Measurements from ENCODE around the gene GNLY. TPM values are rescaled to one million over a fixed set of nuclear protein-coding genes. Genes with fewer than 3 reads are reported as not detected.

Gene GNLY
- total RNA-seq, 1 experiment from 2014 or later, result not detected

- peak overlapping the region; percentile 42; the same call in 1 of the 2 replicates for H3K4me3 ChIP-seq (ENCODE audit: low read length)
- intact Hi-C loops (cut with micrococcal nuclease), result loop anchor here (1.0 kb wide), 1 partner anchor 28 kb away; no protein-coding TSS in a partner anchor
These were observed 15.1 kb upstream of the GNLY start for GRCh38 chr2:85678794-85679672.

GRCh38 chr2:85680707-85681371 is 13.3 kb upstream of the GNLY start:
- Histone ChIP-seq H2AFZ (ENCODE audit: low read length) (no peak overlapping the region), H3K9ac (ENCODE audit: low read length) (no peak overlapping the region), H3F3A (ENCODE audit: low read length, unreplicated experiment) (no peaks in the 10 kb centered on the region), H3K27me3 (ENCODE audit: low read length) (no peaks in the 10 kb centered on the region), H3K4me2 (ENCODE audit: low read length) (peak overlapping the region; percentile 27), H3K4me1 (ENCODE audit: insufficient read depth, low read length) (peaks cover 19% of the 10 kb centered on the region), H3K9me2 (replicated peaks; ENCODE audit: low read length) (no peaks in the 10 kb centered on the region), H3K36me3 (ENCODE audit: low read depth, low read length) (no peaks in the 10 kb centered on the region), H3K9me3 (ENCODE audit: low read length) (no peaks in the 10 kb centered on the region), H3K4me3 (ENCODE audit: low read length) (no peak overlapping the region), H3K79me2 (ENCODE audit: low read length) (no peaks in the 10 kb centered on the region), H4K20me1 (ENCODE audit: low read length) (no peaks in the 10 kb centered on the region), H3K27ac (ENCODE audit: low read length) (no peak overlapping the region)
- BruUV-seq (replicated peaks), result no TSS peak
- intact Hi-C loops (cut with micrococcal nuclease), result no loop called here
- ChIA-PET POLR2A (ENCODE audit: unreplicated experiment) (no interaction called here), CTCF (interaction anchor here (0.6 kb wide), 1 partner anchor 370 kb away, joined by 3 read pairs; no protein-coding TSS in a partner anchor)
- DNase-seq, result peak; percentile 17
- ATAC-seq, result peak; percentile 20; the same call in 1 of the 2 replicates
- TF ChIP-seq EZH2phosphoT487 (IDR thresholded peaks at IDR 0.05; ENCODE audit: borderline replicate concordance, low read length), result no peak
- TF ChIP-seq EZH2 (IDR thresholded peaks at IDR 0.05; ENCODE audit: low read length, unreplicated experiment), result no peak
- TF ChIP-seq CTCF (conservative IDR thresholded peaks at IDR 0.05; ENCODE audit: low read depth, low read length), result no peak

More at GRCh38 chr2:85678794-85679672, 15.1 kb upstream of the GNLY start:
- Histone ChIP-seq H3K9ac (ENCODE audit: low read length) (no peak overlapping the region), H3K9me2 (replicated peaks; ENCODE audit: low read length) (no peaks in the 10 kb centered on the region), H3K4me1 (ENCODE audit: insufficient read depth, low read length) (peaks cover 19% of the 10 kb centered on the region), H3K79me2 (ENCODE audit: low read length) (no peaks in the 10 kb centered on the region), H3K36me3 (ENCODE audit: low read depth, low read length) (no peaks in the 10 kb centered on the region), H3K4me2 (ENCODE audit: low read length) (peak overlapping the region; percentile 67), H2AFZ (ENCODE audit: low read length) (peak overlapping the region; percentile 57), H3K27me3 (ENCODE audit: low read length) (no peaks in the 10 kb centered on the region), H3K9me3 (ENCODE audit: low read length) (no peaks in the 10 kb centered on the region), H4K20me1 (ENCODE audit: low read length) (no peaks in the 10 kb centered on the region), H3F3A (ENCODE audit: low read length, unreplicated experiment) (no peaks in the 10 kb centered on the region), H3K27ac (ENCODE audit: low read length) (no peak overlapping the region)
- peak; percentile 95 for ATAC-seq
- ChIA-PET CTCF (interaction anchor here (0.6 kb wide), 2 partner anchors 29 to 50 kb away, joined by 3 read pairs; no protein-coding TSS in a partner anchor), POLR2A (ENCODE audit: unreplicated experiment) (no interaction called here)
- no TSS peak for BruUV-seq (replicated peaks)
- peak; percentile 93 for DNase-seq
- TF ChIP-seq CTCF (conservative IDR thresholded peaks at IDR 0.05; ENCODE audit: low read depth, low read length), result peak; percentile 93
- TF ChIP-seq EZH2phosphoT487 (IDR thresholded peaks at IDR 0.05; ENCODE audit: borderline replicate concordance, low read length), result no peak

All from PC-3 (cell line).